Activated CD8-positive, alpha-beta memory T cell treated with anti-CD3 and anti-CD28 coated beads for 24 hours (primary cell): ENCODE data around the gene HDHD2.
A peak's percentile ranks its signal among the peaks of the same experiment; 100 is the strongest.
"Not testable (repeated sequence)": the region's sequence is repeated elsewhere in the genome, so short reads cannot be mapped to it uniquely, and the experiment has no call there.

ENCODE experiments used
- DNase-seq: peaks from one replicate; pipeline ENCODE4 v3.0.0-alpha.2; 2020

HDHD2 gene, protein sequence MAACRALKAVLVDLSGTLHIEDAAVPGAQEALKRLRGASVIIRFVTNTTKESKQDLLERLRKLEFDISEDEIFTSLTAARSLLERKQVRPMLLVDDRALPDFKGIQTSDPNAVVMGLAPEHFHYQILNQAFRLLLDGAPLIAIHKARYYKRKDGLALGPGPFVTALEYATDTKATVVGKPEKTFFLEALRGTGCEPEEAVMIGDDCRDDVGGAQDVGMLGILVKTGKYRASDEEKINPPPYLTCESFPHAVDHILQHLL

DNA sequence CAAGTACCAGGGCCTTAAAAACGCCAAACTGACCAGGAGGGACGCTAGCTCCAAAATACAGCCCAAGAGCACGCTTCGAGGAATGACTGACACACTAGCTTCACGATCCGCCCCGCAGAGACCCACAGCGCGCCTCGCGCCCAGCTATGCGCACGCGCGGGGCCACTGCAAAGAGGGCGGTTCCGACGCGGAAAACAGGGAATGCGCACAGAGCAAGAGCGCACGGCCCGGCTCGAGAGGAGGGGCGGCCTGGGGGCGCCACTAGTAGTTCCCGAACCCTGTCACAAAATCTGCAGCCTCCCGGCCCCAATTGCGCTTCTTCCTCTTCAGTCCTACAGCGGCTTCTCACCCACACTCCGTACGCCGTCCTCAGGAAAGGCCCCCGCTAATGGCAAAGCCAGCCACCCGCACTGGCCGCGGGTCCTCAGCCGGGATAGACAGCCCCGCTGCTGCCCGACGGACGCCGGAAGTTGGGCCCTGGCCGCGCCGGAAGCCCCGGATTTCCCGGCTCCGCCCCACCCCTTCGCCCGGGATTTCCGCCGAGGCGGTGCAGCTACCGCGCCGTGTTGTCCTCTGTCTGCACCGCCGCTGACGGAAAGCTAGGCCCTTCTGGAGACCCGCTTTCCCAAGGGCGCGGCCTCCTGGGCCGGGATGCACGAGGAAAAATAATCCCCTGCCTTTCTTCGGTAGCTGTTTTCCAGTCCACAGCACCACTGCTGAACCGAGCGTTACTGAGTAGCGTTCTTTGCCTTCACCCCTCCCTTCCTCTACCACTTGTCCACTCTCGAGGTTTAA, at the start of gene HDHD2:
TSS of gene HDHD2 (minus strand) at position 472 of the 795 bp plus-strand sequence. CDS start 14,061 bp downstream, outside the sequence.
- DNase-seq, result peak; percentile 94

DNA sequence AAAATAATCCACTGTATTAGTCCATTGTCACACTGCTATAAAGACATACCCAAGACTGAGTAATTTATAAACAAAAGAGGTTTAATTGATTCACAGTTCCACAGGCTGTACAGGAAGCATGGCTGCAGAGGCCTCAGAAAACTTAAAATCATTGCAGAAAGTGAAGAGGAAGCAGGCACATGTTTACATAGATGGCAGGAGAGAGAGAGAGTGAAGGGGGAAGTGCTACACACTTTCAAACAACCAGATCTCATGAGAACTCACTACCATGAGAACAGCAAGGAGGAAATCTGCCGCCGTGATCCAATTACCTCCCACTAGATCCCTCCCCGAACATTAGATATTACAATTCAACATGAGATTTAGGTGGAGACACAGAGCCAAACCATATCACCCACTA, 45.7 kb upstream of the HDHD2 start:
- not testable (repeated sequence) for DNase-seq

DNA sequence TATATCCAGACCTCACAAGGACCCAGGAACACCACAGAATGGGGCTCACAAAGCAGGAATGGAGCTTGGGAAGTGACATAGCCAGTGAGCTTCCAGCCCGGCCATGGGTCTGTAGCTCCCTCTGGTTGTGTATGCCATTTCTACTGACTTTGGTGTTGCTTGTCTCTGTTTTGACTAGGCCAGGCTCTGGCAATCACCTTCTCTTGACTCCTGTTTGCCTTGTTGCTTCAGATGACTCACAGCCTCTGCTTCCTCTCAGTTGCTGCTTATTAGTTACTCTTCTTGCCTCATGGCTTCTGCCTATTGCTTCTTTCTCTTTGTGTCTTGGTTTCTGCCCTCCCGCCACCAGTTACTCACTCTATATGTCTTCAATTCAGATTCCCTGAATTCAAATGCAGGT, 41.7 kb upstream of the HDHD2 start:
- DNase-seq, result no peak

DNA sequence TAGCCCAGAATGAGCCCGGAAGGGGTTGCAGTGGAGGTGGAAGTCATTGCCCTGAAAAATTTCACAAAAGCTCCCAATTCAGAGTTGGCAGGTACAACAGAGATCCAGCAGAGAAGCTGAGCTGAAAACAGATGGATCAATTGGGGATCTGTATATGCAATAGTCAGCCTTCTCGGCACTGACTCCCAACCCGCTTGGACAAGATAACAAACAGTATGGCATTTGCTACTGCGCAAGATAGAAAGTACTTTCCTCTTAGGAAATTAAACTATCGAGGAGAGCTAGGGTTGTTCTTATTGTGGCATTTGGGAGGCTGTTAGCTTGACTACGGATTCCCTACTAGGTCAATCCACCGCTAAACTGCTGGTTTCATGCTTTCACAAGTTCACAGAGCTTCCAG, 37.4 kb upstream of the HDHD2 start:
- no peak for DNase-seq

DNA sequence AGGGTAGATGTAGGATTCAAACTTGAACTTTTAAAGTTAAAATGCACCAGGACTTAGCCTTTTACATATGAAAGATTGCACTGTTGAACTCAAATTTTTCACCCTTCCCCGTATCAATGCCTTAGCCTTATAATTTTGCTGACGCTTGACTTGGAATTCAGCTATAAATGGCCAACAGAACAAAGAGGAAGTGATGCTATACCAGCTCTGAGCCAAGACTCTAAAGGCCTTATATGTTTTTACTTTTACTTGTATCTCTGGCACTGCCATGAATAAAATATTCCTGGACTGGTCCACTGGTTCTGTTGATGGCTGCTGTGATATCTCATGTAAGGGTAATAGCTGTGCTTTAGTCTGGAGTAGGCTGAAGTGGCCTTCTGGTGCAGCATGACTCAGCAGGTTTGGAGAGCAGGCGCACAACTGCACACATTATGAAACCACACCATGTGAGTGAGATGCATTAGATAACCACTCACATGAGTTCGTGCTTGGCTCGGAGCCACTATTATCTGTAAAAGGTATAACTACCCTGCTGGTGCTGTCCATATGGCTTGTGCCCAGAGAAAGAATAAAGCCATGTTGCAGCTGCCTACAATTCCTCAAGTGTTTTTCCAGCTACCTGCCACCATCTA, 34.2 kb upstream of the HDHD2 start:
- no peak for DNase-seq

DNA sequence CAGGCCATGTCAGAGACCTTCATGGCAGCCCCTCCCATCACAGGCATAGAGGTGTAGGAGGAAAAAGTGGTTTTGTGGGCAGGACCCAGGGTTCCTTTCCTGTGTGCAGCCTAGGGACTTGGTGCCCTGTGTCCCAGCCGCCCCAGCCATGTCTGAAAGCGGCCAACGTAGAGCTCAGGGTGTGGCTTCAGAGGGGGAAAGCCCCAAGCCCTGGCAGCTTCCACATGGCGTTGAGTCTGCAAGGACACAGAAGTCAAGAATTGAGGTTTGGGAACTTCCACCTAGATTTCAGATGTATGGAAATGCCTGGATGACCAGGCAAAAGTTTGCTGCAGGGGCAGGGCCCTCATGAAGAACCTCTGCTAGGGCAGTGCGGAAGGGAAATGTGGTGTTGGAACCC, 31.9 kb upstream of the HDHD2 start:
- DNase-seq, result not testable (repeated sequence)

- no peak for DNase-seq
These were observed 30.5 kb upstream of the HDHD2 start for GRCh38 chr18:47180765-47181164.

DNA sequence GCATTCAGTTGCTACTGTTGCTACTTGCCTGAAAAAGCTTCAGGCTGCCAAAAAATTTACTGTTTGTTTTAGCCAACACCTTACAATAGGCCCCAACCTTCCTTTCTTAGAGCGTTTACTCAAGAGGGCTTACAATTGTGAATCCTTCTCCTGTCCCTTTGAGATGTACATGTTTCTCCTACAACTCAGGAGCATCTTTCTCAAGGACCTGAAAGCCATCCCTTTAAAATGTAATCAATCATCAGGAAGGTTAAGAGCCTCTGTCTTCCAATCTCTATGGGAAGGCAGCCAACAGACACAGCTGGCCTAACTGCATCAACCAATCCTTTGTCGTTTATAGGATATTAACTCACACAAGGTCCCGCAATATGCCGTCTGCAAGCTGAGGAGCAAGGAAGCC, 29.2 kb upstream of the HDHD2 start:
- no peak for DNase-seq

DNA sequence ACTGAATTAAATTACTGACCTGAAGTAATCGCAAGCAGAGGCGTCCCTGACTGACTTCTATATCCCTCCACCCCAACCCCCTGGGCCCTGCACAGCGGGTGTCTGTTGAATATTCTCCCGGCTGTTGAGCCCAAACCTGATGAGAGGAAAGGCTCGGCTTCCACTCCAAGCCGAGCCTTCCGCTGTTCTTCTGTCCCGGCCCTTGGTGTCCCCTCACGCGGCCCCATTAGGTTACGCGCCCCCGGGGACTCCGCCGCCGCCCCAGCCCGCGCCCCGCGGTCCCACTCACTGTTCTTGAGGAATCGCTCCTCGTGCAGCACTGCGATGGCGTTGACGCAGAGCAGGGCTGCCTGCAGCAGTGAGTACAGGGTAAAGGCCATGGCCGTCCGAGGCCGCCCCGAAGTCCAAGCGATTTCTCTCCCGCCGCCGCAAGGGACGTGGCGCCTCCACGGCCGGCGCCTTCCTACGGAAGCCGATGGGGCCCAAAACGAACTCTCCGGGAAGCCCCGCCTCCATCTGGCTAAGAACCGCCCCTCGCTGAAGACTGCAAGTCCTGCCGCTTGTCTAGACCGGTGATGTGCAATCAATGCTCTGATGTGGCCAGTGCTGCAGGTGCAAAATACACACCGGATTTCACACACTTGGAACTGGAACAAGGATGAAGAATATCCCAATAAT, 25.7 kb upstream of the HDHD2 start, which contains the start of gene IER3IP1:
TSS of gene IER3IP1 (minus strand) at position 467 of the 678 bp plus-strand sequence. CDS start at position 380, 87 bp downstream.
- DNase-seq, result peak; percentile 96

DNA sequence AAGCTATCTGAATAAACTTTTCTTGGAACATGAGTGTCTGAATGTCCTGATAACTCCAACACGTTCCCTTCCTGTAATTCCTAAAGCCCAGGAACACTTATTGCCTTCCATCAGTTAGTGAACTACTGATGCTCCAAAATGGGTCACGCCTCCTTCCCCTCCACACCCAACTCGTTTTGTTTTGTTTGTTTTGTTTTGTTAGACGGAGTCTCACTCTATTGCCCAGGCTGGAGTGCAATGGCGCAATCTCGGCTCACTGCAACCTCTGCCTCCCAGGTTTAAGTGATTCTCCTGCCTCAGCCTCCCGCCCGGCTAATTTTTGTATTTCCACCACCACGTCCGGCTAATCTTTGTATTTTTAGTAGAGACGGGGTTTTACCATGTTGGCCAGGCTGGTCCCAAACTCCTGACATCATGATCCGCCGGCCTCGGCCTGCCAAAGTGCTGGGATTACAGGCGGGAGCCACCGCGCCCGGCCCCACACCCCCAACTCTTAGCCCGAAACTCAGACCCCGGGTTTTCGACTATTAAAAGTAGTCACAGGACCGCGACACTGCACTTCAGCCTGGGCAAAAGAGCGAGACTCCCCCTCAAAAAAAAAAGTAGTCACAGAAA, 25.1 kb upstream of the HDHD2 start:
- no peak for DNase-seq

- no peak for DNase-seq
These were observed 24.3 kb upstream of the HDHD2 start for GRCh38 chr18:47174545-47175116.

DNA sequence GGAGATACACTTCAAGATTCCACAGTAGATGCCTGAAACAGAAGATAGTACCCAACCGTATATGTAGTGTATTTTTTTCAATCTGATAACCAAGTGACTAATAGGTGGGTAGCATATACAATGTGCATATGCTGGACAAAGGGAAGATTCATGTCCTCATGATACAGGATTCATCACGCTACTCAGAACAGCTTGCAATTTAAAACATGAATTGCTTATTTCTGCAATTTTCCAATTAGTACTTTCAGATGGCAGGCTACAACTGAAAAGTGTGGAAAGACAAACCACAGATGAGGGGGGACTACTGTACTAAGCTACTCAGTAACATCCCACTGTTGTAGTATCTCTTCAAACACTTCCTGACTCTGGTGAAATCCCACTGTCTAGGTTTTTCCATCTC, 22.2 kb upstream of the HDHD2 start:
- no peak for DNase-seq

DNA sequence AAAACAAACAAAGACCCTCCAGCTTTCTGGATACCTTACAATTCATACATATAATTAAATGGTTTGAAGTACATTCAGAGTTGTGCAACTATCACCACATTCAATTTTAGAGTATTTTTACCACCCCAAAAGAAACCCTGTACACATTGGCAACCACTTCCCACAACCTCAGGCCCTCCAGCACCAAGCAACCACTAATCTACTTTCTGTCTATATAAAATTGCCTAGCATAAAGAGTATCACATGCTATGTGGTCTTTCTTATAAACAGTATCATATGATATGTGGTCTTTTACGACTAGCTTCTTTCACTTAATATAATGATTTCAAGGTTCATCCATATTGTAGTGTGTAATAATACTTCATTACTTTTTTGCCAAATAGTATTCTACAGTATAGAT, 18.6 kb upstream of the HDHD2 start:
- DNase-seq, result no peak

- no peak for DNase-seq
These were observed 18.2 kb upstream of the HDHD2 start for GRCh38 chr18:47168509-47168908.

- no peak for DNase-seq
These were observed 16.0 kb upstream of the HDHD2 start for GRCh38 chr18:47166294-47166693.

DNA sequence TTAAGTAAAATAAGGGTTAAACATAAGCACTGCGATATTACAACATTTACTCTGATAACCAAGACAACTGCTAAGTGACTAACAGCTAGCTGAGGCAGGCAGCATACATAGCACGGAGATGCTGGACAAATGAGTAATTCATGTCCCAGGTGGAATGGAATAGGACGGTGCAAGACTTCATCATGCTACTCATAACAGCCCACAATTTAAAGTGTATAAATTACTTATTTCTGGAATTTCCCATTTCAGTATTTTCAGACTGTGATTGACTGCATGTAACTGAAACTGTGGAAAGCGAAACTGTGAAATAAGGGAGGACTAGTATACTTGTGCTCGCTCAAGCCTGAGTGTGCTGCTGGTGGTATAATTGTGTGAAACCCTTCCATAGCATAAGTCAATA, 12.9 kb upstream of the HDHD2 start:
- no peak for DNase-seq

DNA sequence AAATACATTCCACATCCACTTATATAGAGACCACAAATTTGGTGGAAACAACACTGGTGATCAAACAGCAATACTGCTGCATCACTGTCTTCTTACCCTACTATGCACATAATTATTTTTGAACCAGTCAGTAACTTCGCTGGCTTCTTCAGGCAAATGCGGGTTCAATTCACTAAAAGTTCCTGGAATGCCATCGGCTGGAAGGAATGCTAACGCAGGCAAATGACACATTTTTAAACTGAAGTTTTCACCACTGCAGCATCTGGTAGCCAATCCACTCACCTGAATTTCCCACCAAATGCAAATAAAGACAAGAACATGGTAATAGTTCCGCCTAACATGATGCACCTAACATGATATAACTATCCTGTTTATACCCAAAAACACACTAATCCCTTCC, 10.0 kb upstream of the HDHD2 start:
- no peak for DNase-seq

- DNase-seq, result not testable (repeated sequence)
These were observed 8.1 kb upstream of the HDHD2 start for GRCh38 chr18:47158404-47158803.

GRCh38 chr18:47151439-47151838, 1.1 kb upstream of the HDHD2 start:
- DNase-seq, result no peak

DNA sequence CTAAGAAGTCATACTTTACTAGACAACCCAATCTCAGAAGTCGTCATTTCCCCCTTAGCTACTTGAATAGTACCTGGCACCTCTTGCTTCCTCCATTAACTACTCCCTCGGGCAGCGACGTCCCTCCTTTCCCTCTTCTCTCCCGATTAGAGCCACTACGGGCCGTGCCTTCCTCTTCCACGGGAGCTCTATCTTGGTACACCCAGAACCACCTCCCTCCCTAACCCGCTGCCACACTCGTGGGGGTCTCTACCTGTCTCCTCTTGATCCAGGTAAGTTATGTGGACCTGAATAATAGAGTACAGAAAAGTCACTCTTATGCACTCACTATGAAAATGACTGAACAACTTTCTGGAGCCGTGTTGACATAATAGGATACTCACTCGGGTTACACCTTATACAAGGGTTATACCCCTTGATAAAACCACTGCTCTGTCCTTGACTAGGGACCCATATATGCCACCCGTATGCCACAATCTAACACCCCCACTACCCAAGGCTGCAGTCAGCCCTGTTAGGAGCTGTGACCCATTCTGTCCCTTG, 595 bp upstream of the HDHD2 start:
- no peak for DNase-seq

- no peak for DNase-seq
These were observed 757 bp downstream of the HDHD2 start for GRCh38 chr18:47149457-47150028.

- no peak for DNase-seq
These were observed 4.1 kb downstream of the HDHD2 start for GRCh38 chr18:47146206-47146605.
